ENCODE measurements around the gene KLK1.

DNA sequence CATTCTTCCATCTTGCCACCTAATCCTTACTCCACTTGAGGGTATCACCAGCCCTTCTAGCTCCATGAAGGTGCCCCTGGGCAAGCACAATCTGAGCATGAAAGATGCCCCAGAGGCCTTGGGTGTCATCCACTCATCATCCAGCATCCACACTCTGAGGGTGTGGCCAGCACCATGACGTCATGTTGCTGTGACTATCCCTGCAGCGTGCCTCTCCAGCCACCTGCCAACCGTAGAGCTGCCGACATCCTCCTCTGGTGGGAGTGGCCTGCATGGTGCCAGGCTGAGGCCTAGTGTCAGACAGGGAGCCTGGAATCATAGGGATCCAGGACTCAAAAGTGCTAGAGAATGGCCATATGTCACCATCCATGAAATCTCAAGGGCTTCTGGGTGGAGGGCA is 28.0 kb upstream of the KLK1 start:
- no peak for TF ChIP-seq POLR2A (IDR thresholded peaks at IDR 0.05)
- TF ChIP-seq, protein P1, sequence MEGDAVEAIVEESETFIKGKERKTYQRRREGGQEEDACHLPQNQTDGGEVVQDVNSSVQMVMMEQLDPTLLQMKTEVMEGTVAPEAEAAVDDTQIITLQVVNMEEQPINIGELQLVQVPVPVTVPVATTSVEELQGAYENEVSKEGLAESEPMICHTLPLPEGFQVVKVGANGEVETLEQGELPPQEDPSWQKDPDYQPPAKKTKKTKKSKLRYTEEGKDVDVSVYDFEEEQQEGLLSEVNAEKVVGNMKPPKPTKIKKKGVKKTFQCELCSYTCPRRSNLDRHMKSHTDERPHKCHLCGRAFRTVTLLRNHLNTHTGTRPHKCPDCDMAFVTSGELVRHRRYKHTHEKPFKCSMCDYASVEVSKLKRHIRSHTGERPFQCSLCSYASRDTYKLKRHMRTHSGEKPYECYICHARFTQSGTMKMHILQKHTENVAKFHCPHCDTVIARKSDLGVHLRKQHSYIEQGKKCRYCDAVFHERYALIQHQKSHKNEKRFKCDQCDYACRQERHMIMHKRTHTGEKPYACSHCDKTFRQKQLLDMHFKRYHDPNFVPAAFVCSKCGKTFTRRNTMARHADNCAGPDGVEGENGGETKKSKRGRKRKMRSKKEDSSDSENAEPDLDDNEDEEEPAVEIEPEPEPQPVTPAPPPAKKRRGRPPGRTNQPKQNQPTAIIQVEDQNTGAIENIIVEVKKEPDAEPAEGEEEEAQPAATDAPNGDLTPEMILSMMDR (IDR thresholded peaks at IDR 0.05), result no peak
